GM12892 (cell line): ENCODE results near the gene SLC35E1.

Experiments used
- DNase-seq: peaks from one replicate; pipeline ENCODE4 v3.0.0; 2011; ENCODE audit not compliant: insufficient read length
- FAIRE-seq: peaks from 2 replicates; lab custom pipeline; 2011; peaks lifted over from hg19 to GRCh38; lab: Jason Lieb, UNC
- POLR2A ChIP-seq: IDR thresholded peaks from 2 replicates; pipeline ENCODE4 v1.6.1; 2011; ENCODE audit warnings: low read depth, low read length, control low read depth
- POLR2AphosphoS5 ChIP-seq: IDR thresholded peaks from 2 replicates; pipeline ENCODE4 v1.6.1; 2011; ENCODE audit warnings: low read depth, low read length, control low read depth
- TAF1 ChIP-seq: IDR thresholded peaks from 2 replicates; pipeline ENCODE4 v1.6.1; 2011; ENCODE audit warnings: low read depth, mild to moderate bottlenecking, control low read depth, low read length, borderline replicate concordance

SLC35E1 gene

GRCh38 chr19:16575861-16576689 is 3.9 kb upstream of the SLC35E1 start:
- no peak for FAIRE-seq
- no peak for DNase-seq
- TF ChIP-seq POLR2A, result no peak
- no peak for TF ChIP-seq TAF1
- no peak for TF ChIP-seq POLR2AphosphoS5

DNA sequence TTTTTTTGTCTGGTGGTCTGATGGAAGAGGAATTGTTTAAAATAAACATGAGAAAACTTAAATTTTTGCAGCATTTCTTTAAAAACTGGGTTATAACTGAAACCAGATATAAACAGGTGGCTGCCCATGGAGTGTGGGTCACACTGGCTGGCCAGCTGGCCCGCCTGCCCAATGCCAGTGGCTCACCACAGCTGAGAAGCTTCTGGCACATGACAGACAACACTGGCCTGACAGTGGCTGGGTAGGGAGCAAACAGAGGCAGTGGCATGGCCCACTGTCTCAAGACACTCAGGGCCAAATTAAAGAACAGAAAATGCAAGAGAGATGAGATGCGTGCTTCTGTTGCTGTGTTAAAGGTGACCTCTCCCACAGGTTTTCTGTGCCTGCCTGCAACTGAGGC is 3.1 kb upstream of the SLC35E1 start:
- no peak for FAIRE-seq
- DNase-seq, result no peak
- no peak for TF ChIP-seq POLR2AphosphoS5
- no peak for TF ChIP-seq TAF1
- no peak for TF ChIP-seq POLR2A

- FAIRE-seq (no peak), DNase-seq (no peak)
- no peak for TF ChIP-seq POLR2A
- TF ChIP-seq TAF1, result no peak
- no peak for TF ChIP-seq POLR2AphosphoS5
These were observed 1.7 kb upstream of the SLC35E1 start for GRCh38 chr19:16573925-16574324.

DNA sequence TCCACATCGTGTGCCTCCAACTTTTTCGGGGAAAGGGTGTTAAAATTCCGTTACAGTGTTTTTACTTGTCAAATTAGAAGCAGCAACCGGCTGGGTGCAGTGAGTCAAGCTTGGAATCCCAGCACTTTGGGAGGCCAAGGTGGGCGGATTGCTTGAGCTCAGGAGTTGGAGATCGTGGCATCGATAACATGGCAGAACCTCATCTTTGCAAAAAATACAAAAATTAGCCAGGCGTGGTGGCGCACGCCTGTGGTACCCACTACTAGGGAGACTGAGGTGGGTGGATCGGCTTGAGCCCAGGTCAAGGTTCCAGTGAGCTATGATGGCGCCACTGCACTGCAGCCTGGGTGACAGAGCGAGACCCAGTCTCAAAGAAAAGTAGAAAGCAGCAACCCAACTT is 1.1 kb upstream of the SLC35E1 start:
- FAIRE-seq, result no peak
- no peak for DNase-seq
- TF ChIP-seq POLR2A, result no peak
- no peak for TF ChIP-seq POLR2AphosphoS5
- TF ChIP-seq TAF1, result no peak

GRCh38 chr19:16571822-16572331 is 338 bp downstream of the SLC35E1 start:
- TF ChIP-seq TAF1 (no peak), POLR2AphosphoS5 (peak; percentile 12; the same call in 1 of the 2 replicates), POLR2A (0 out of 2 replicates have a peak, but pooled peaks have one; percentile 9)
- DNase-seq (no peak), FAIRE-seq (no peak)

GRCh38 chr19:16571283-16571682 is 932 bp downstream of the SLC35E1 start:
- no peak for FAIRE-seq
- no peak for DNase-seq
- TF ChIP-seq TAF1 (no peak), POLR2A (no peak), POLR2AphosphoS5 (no peak)

- DNase-seq, result no peak
- FAIRE-seq, result no peak
- TF ChIP-seq POLR2AphosphoS5 (no peak), POLR2A (no peak), TAF1 (no peak)
These were observed 2.5 kb downstream of the SLC35E1 start for GRCh38 chr19:16569609-16570320.

DNA sequence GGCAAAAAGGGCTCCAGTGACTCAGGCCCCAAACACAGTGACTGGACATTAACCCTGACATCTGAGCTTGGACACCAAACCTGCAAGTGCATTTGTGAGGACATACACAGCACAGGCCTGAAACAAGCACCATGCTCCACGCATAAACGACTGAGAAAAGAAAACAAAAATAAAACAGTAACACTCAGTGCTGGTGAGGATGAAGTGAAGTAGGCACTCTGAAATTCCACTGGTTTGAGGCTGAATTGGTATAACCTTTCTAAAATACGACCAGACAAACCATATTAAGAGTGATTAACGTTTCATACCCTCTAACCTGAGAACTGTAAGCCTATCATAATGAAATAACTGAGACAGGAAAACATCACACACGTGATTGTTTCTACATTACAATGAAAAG is 5.5 kb downstream of the SLC35E1 start:
- TF ChIP-seq TAF1, result no peak
- TF ChIP-seq POLR2A, result no peak
- TF ChIP-seq POLR2AphosphoS5, result no peak
- DNase-seq (no peak), FAIRE-seq (no peak)

DNA sequence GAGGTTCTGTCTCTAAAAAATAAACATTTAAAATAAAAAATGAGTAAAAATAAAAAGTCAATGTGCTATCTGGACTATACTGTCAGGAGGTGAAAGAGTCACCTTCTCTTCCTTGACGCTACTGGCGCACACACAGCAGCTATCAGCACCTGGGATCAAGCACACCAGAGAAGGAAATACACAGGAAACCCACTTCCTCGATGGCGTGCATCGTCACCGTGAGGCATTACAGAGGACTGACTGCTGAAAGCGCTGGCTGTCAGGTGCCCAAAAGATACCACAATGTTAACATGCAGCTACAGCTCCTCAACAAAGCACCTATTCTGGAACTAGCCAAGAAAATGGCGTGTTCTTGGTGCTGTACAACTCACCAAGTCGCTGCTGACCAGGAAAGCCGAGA is 6.1 kb downstream of the SLC35E1 start:
- DNase-seq (no peak), FAIRE-seq (no peak)
- no peak for TF ChIP-seq POLR2AphosphoS5
- TF ChIP-seq TAF1, result no peak
- TF ChIP-seq POLR2A, result no peak

GRCh38 chr19:16564842-16565241 is 7.4 kb downstream of the SLC35E1 start:
- no peak for FAIRE-seq
- no peak for TF ChIP-seq POLR2AphosphoS5
- TF ChIP-seq POLR2A, result no peak
- TF ChIP-seq TAF1, result no peak

DNA sequence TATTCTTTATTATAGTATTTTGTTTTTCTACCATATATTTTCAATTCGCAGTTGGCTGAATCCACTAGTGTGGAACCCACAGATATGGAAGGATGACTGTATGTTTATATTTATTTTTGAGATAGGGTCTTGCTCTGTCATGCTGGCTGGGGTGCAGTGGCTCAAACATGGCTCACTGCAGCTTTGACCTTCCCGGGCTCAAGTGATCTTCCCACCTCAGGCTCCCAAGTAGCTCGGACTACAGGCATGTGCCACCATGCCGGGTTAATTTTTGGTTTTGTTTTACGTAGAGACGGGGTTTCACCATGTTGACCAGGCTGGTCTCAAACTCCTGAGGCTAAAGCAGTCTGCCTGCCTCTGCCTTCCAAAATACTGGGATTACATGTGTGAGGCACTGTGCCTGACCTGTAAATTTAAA is 9.6 kb downstream of the SLC35E1 start:
- DNase-seq, result no peak
- FAIRE-seq, result no peak
- TF ChIP-seq TAF1 (no peak), POLR2A (no peak), POLR2AphosphoS5 (no peak)

More at GRCh38 chr19:16564842-16565241, 7.4 kb downstream of the SLC35E1 start:
- DNase-seq, result no peak

- no peak for FAIRE-seq
- DNase-seq, result no peak
- TF ChIP-seq POLR2AphosphoS5 (no peak), POLR2A (no peak), TAF1 (no peak)
These were observed 10.8 kb downstream of the SLC35E1 start for GRCh38 chr19:16561382-16561781.
